Stimulated activated CD4-positive, alpha-beta T cell treated with anti-CD3 and anti-CD28 coated beads, Interleukin-4, amount 100 ng/mL, for 4 hours (primary cell): Measurements from ENCODE around the gene RNU5D-1.
"Not testable (repeated sequence)": the region's sequence is repeated elsewhere in the genome, so short reads cannot be mapped to it uniquely, and the experiment has no call there.

Experiments used
- DNase-seq, 2 experiments: peaks; one replicate each; pipeline ENCODE4 v3.0.0-alpha.2; 2020

The RNU5D-1 gene

DNA sequence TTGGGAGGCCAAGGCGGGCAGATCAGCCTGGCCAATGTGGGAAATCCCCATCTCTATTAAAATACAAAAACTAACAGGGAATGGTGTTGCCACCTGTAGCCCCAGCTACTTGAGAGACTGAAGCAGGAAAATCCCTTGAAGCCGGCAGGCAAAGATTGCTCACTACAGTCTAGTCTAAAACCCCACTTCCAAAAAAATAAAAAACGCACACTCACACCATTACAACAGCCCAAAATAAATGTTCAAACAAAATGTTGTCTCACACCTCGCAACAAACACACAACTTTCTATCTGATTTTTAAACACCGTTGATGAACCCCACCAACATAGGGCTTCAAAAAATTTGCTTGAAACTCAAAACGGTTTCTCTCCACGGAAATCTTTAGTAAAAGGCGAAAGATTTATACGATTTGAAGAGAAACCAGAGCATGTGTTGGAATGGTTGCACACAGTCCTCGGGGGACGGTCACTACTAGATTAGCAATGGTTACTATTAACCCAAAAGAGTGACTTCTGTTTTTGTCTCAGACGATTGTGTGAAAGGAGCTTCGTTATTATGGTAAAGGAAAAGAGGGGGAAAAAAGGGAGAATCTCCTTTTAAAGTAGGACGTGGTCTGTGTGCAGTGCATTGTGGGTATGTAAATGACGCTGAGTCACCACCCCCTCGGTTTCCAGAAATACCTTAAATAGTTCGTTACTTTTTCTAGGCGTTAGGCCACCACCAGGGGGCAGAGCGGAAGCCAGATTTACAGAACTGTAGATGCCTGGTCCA lies at the start of gene RNU5D-1:
Gene RNU5D-1, minus strand, starts transcription at position 430 of the 772 bp plus-strand sequence.
- DNase-seq: peak; percentile 91 to 92

GRCh38 chr1:44780583-44781121 lies 49.7 kb upstream of the RNU5D-1 start:
- DNase-seq: no peak

- no peak for DNase-seq
Observed at GRCh38 chr1:44778705-44779576, 48.0 kb upstream of the RNU5D-1 start.

DNA sequence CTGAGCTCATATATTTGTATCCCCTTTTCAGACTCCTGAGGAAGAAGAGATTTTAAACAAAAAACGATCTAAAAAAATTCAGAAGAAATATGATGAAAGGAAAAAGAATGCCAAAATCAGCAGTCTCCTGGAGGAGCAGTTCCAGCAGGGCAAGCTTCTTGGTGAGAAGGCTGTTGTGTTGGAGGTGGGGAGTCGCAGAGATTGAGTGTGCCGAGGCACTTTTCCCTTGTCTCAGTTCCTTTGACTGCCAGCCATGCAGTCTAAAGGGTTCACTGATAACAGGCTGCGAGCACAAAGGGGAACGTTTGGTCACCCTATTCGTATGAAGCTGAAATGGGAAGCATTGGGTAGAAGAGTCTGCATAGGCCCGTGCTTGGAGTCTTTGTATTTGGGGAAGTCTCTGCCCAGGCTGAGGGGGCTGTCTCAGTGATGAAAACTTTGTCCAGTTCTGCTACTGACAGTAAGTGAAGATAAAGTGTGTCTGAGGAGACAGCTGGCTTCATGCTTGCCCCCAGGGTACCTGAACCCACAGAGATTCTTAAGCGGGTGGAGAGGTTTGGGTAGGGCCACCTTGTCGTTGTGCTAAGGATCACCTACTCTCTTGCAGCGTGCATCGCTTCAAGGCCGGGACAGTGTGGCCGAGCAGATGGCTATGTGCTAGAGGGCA lies 47.1 kb upstream of the RNU5D-1 start:
- DNase-seq: no peak

- DNase-seq: no peak
Observed at GRCh38 chr1:44777547-44777946, 46.6 kb upstream of the RNU5D-1 start.

DNA sequence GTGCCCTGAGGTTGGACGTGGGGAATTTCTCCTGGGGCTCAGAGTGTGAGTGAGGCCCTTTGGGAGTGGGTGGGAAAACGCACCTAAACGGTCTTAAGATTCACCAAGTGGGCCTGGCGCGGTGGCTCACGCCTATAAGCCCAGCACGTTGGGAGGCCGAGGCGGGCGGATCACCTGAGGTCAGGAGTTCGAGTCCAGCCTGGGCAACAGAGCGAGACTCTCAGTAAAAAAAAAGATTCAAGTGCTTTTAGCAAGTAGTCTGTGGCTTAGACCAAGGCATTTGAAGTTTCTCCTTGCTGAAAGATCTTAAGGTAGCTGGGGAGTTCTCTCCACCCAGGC lies 45.7 kb upstream of the RNU5D-1 start:
- no peak for DNase-seq

- peak; percentile 45 to 70 for DNase-seq
Observed at GRCh38 chr1:44775930-44776729, 45.2 kb upstream of the RNU5D-1 start.

DNA sequence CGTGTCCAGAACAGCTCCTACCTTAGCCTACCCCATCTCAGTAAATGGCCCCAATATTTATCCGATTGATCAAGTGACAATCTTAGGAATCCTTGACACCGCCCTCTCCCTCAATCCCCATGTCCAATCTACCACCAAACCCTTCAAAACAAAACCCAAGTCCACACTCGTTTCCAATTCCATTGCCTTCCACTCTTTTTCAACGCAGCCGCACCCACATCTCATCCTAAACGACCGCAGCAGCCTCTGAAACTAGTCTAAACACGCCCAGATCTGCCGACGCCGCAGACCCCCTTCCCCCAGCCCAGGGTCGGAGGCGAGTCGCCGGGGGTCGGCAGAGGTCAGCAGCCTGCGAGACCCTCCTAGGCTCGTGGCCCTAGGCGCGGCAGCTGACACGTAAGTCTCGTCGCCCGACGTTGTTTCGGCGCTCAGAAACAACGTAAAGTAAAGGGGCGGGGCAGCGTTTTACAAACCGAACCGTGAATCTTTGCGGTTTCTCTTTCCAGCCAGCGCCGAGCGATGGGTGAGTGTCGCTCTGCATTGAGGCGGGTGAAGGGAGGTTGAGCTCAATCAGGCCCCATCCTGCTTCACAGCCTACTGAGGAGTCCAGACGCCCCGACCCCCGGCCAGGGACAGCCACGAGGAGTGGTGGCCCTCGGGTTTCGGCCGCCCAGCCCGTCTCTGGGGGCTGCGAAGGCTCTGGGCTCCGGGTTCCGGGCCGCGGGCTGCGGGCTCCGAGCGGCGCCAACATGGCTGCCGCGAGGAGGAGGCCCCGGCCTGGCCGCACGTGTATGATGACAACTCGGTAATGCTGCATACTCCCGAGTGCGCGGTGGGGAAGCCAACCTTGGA lies 44.3 kb upstream of the RNU5D-1 start, which contains the start of gene RPS8:
Gene RPS8, plus strand, starts transcription at position 463 of the 852 bp plus-strand sequence. Its CDS starts 57 bp downstream, at position 520.
- DNase-seq: peak; percentile 82 to 90

DNA sequence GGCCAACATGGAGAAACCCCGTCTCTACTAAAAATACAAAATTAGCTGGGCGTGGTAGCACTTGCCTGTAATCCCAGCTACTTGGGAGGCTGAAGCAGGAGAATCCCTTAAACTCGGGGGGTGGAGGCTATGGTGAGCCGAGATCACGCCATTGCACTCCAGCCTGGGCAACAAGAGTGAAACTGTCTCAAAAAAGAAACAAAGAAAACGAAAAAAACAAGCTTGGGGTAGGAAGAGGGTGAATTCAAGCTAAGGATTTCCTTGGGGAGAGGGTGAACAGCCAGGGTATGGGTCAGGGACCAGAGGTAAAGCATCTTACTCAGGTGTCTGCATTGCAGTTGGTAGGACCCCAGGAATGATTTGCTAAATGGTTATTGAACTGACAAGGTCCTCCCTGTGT lies 35.5 kb upstream of the RNU5D-1 start:
- DNase-seq: not testable (repeated sequence)

GRCh38 chr1:44760876-44761275 lies 29.9 kb upstream of the RNU5D-1 start:
- no peak for DNase-seq

DNA sequence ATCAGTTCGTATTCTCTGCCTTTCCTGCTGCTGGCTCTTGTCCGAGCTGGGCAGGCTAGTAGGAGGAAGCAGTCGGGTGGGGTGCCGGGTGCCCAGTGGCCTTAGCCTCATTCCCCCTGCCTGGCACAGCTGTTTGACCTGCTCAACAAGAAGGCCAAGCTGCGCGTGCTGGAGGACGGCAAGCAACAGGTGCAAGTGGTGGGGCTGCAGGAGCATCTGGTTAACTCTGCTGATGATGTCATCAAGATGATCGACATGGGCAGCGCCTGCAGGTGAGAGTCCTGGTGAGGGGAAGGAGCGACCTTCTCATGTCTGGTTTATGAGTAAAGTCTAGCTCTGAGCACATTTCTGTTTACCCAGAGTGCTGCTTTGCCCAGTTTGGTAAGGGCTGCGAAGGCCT lies 28.1 kb upstream of the RNU5D-1 start:
- DNase-seq: no peak

- no peak for DNase-seq
Observed at GRCh38 chr1:44757420-44757819, 26.4 kb upstream of the RNU5D-1 start.

DNA sequence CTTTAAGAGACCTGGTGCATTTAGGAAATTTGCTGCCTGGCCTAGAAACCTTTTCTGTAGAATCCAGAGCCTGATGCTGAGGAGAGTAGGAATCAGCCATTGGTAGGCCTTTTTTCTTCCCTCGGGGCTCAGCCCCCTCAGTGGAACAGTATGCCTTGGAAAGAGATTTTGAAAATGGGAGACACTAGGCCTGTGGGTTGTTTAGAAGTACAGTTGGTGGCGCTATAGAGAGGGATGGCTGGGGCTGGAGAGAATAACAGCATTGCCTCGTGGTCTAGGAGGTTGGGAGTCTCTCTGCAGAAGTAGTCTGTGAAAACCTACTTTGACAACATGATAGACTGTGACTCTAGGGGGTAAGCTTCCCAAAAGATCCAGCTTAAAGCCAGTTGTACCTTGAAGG lies 16.9 kb upstream of the RNU5D-1 start:
- no peak for DNase-seq

GRCh38 chr1:44743211-44743610 lies 12.2 kb upstream of the RNU5D-1 start:
- no peak for DNase-seq

GRCh38 chr1:44740179-44740617 lies 9.2 kb upstream of the RNU5D-1 start:
- DNase-seq: no peak

DNA sequence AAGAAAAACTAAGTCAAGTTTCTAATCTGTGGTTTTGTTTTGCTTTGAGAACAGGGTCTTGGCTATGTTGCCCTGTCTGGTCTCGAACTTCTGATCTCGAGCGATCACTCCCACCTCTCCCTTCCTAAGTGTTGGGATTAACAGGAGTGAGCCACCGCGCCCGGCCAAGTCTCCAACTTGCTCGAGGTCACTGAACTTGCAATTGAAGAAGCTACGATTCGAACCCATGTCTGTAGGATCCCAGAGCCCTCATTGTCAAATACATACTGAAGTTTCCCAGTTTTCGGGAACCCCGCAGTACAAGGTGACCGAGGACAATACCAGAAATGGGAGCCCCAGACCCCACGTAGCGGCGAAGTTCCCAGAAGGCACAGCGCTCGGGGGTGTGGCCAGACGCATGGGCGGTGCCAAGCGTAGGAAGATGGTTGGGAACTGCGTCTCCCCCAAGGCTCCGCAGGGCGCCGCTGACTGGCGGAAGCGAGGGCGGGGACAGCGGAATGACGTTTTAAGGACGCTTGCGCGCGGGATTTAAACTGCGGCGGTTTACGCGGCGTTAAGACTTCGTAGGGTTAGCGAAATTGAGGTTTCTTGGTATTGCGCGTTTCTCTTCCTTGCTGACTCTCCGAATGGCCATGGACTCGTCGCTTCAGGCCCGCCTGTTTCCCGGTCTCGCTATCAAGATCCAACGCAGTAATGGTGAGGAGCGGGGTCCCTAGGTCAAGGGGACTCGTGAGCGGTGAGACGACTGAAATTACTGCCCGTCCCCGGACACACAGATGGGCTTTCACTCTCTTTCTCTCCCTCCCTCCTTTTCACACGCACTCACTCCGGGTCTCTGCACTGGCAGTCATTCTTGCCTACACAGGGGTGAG lies 8.6 kb upstream of the RNU5D-1 start, which contains the start of gene KIF2C:
Gene KIF2C, plus strand, starts transcription at position 531 of the 872 bp plus-strand sequence. Its CDS starts 96 bp downstream, at position 627.
- peak; percentile 94 to 96 for DNase-seq

DNA sequence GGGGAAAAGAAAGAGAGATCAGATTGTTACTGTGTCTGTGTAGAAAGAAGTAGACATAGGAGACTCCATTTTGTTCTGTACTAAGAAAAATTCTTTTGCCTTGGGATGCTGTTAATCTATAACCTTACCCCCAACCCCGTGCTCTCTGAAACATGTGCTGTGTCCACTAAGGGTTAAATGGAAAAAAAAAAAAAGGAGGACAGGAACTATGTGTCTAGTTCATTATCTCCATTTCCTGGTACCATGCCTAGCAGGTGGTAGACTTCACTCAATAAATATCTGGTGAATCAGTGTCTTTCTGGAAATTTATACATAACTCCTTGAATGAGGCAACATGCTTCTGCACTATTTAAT lies 8.0 kb upstream of the RNU5D-1 start:
- not testable (repeated sequence) for DNase-seq

DNA sequence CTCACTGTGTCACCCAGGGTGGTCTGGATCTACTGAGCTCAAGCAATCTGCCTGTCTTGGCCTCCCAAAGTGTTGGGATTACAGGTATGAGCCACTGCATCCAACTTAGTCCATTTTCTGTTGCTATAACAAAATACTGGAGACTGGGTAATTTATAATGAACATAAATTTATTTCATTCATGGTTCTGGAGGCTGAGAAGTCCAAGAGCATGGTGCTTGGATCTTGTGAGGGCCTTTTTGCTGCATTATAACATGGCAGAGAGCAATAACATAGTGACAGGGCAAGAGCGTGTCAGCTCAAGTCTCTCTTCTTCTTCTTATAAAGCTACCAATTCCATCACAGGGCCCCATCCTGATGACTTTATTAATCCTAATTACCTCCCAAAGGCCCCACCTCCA lies 5.0 kb upstream of the RNU5D-1 start:
- no peak for DNase-seq

GRCh38 chr1:44733784-44734183 lies 2.8 kb upstream of the RNU5D-1 start:
- no peak for DNase-seq

GRCh38 chr1:44733365-44733764 lies 2.4 kb upstream of the RNU5D-1 start:
- no peak for DNase-seq
